GM12878 (cell line): ENCODE results near the gene DUSP18. TPM values are rescaled to one million over a fixed set of nuclear protein-coding genes. Genes with fewer than 3 reads are reported as not detected.

ENCODE experiments used
- ATAC-seq: fragments of 200-7000 bp; cut with Tn5 transposase; 3 replicates; pipeline ENCODE4 v1.9.1; 2020; ENCODE audit warnings: mild to moderate bottlenecking, moderate library complexity
- BruUV-seq: library from RNA; stranded (reverse); fragments of 400-500 nt; replicated peaks from 2 replicates; lab custom pipeline; 2021; lab: Mats Ljungman, UMichigan
- CTCF ChIA-PET: fragments of 300-600 bp; sonication (Branson Sonifier 250); formaldehyde crosslinking; extraction: SDS; loops from one replicate; lab custom pipeline; 2021; ENCODE audit warnings: inconsistent platforms; lab: Yijun Ruan, JAX
- POLR2A ChIA-PET: fragments of 350-600 bp; formaldehyde crosslinking; extraction: SDS; loops from one replicate; lab custom pipeline; 2021; ENCODE audit warnings: inconsistent platforms; lab: Charles Lee
- RAD21 ChIA-PET: fragments of 300-600 bp; sonication (Branson Sonifier 250); formaldehyde crosslinking; loops from one replicate; lab custom pipeline; 2023; ENCODE audit warnings: antibody characterized with exemption; ENCODE audit not compliant: unreplicated experiment; lab: Charles Lee
- SMC1A ChIA-PET: fragments of 300-600 bp; sonication (Branson Sonifier 250); formaldehyde crosslinking; loops from one replicate; lab custom pipeline; 2023; ENCODE audit not compliant: unreplicated experiment, uncharacterized antibody; lab: Charles Lee
- DNase-seq: peaks from one replicate; pipeline ENCODE4 v3.0.0-alpha.2; 2011; ENCODE audit warnings: low read depth, low spot score
- FAIRE-seq: peaks from 3 replicates; lab custom pipeline; 2011; peaks lifted over from hg19 to GRCh38; lab: Jason Lieb, UNC
- H2AFZ ChIP-seq: 2 replicates; pipeline ENCODE4 v1.6.0; 2011; ENCODE audit warnings: low read depth, low read length, control low read depth; ENCODE audit not compliant: control insufficient read depth
- H3K27ac ChIP-seq: 2 replicates; pipeline ENCODE4 v1.5.1; 2011; ENCODE audit warnings: control low read depth; ENCODE audit not compliant: control insufficient read depth, insufficient read depth
- H3K27me3 ChIP-seq, 2 experiments: replicated peaks in 1 of 2; 2 replicates each; pipeline versions ENCODE4 v1.6.0 to v1.6.1; 2011; ENCODE audit warnings: low read length in 1 of 2; ENCODE audit not compliant: control insufficient read depth in 2 of 2, insufficient read depth in 2 of 2
- H3K36me3 ChIP-seq, 2 experiments: 2 replicates each; pipeline ENCODE4 v1.5.1; 2011; ENCODE audit warnings: low read length in 1 of 2; ENCODE audit not compliant: control insufficient read depth in 2 of 2, insufficient read depth in 2 of 2
- H3K4me1 ChIP-seq: 2 replicates; pipeline ENCODE4 v1.6.1; 2011; ENCODE audit warnings: mild to moderate bottlenecking, low read length, moderate library complexity, mixed read lengths; ENCODE audit not compliant: control insufficient read depth, insufficient read depth
- H3K4me2 ChIP-seq: 2 replicates; pipeline ENCODE4 v1.6.0; 2011; ENCODE audit warnings: control low read depth; ENCODE audit not compliant: control insufficient read depth, insufficient read depth
- H3K4me3 ChIP-seq: fragments of 200-600 bp; sonication (generic); 2 replicates; pipeline ENCODE4 v1.5.1; 2016
- H3K79me2 ChIP-seq: 2 replicates; pipeline ENCODE4 v1.6.0; 2011; ENCODE audit warnings: low read length; ENCODE audit not compliant: control insufficient read depth, insufficient read depth
- H3K9ac ChIP-seq: 2 replicates; pipeline ENCODE4 v1.8.0; 2011; ENCODE audit warnings: low read length, control low read depth, mixed read lengths; ENCODE audit not compliant: control insufficient read depth, insufficient read depth
- H3K9me3 ChIP-seq: replicated peaks from 3 replicates; pipeline ENCODE4 v1.5.1; 2011; ENCODE audit warnings: mild to moderate bottlenecking, low read length; ENCODE audit not compliant: control insufficient read depth, insufficient read depth
- H4K20me1 ChIP-seq: 2 replicates; pipeline ENCODE4 v1.6.0; 2011; ENCODE audit not compliant: control insufficient read depth, insufficient read depth
- ATF3 ChIP-seq: IDR thresholded peaks from 2 replicates; pipeline ENCODE4 v1.6.1; 2011; ENCODE audit warnings: low read depth, mild to moderate bottlenecking, low read length, moderate library complexity, borderline replicate concordance; ENCODE audit errors: extremely low read depth
- CREB1 ChIP-seq: IDR thresholded peaks from 2 replicates; pipeline ENCODE4 v1.6.1; 2012; ENCODE audit warnings: low read depth, mild to moderate bottlenecking, inconsistent platforms
- DPF2 ChIP-seq: fragments of 450-650 bp; IDR thresholded peaks from 2 replicates; pipeline ENCODE4 v1.6.1; 2017; ENCODE audit warnings: mild to moderate bottlenecking
- MTA3 ChIP-seq: IDR thresholded peaks from 2 replicates; pipeline ENCODE4 v1.6.1; 2012; ENCODE audit warnings: low read length, inconsistent platforms, borderline replicate concordance
- NFXL1 ChIP-seq: fragments of 450-650 bp; IDR thresholded peaks from 2 replicates; pipeline ENCODE4 v1.6.1; 2017; ENCODE audit warnings: antibody characterized with exemption, mild to moderate bottlenecking, borderline replicate concordance
- PBX3 ChIP-seq: IDR thresholded peaks from 2 replicates; pipeline ENCODE4 v1.6.1; 2011; ENCODE audit warnings: mild to moderate bottlenecking, low read depth, low read length, moderate library complexity; ENCODE audit not compliant: insufficient replicate concordance
- REST ChIP-seq: IDR thresholded peaks from 2 replicates; pipeline ENCODE4 v1.6.1; 2012; ENCODE audit warnings: mild to moderate bottlenecking, low read depth, low read length
- SMAD1 ChIP-seq: fragments of 450-650 bp; IDR thresholded peaks from 2 replicates; pipeline ENCODE4 v1.6.1; 2018; ENCODE audit warnings: mild to moderate bottlenecking, low read depth; ENCODE audit not compliant: partially characterized antibody
- SMAD5 ChIP-seq: IDR thresholded peaks from 2 replicates; pipeline ENCODE4 v1.6.1; 2016; ENCODE audit warnings: antibody characterized with exemption, low read depth
- SP1 ChIP-seq: IDR thresholded peaks from one replicate; pipeline ENCODE4 v1.6.1; 2011; ENCODE audit warnings: low read depth, low read length
- SRF ChIP-seq, 2 experiments: IDR thresholded peaks; 2 replicates each; pipeline ENCODE4 v1.6.1; 2011; ENCODE audit warnings: low read depth in 2 of 2, low read length in 2 of 2, mild to moderate bottlenecking in 1 of 2, moderate library complexity in 1 of 2
- TBL1XR1 ChIP-seq: IDR thresholded peaks from 2 replicates; pipeline ENCODE4 v1.6.1; 2012; ENCODE audit warnings: low read depth, low read length, improper control_type of control experiment
- TCF3 ChIP-seq: IDR thresholded peaks from 2 replicates; pipeline ENCODE4 v1.6.1; 2012; ENCODE audit warnings: low read depth, mild to moderate bottlenecking, low read length, borderline replicate concordance; ENCODE audit not compliant: insufficient read depth
- ZBTB11 ChIP-seq: fragments of 450-650 bp; formaldehyde crosslinking; IDR thresholded peaks from 2 replicates; pipeline ENCODE4 v1.5.0; 2022; ENCODE audit warnings: mild to moderate bottlenecking, missing genetic modification characterization
- ZNF274 ChIP-seq: IDR thresholded peaks from one replicate; pipeline ENCODE4 v1.8.0; 2011; ENCODE audit not compliant: insufficient read length, insufficient read depth
- ZNF622 ChIP-seq: fragments of 450-650 bp; IDR thresholded peaks from 2 replicates; pipeline ENCODE4 v1.6.1; 2017; ENCODE audit warnings: mild to moderate bottlenecking, inconsistent platforms
- WGBS: methylation state at CpG from one replicate; pipeline ENCODE4 v1.1.6; 2016; ENCODE audit warnings: low lambda C conversion rate; ENCODE audit not compliant: insufficient replicate concordance, insufficient coverage; ENCODE audit errors: missing lambda C conversion rate; 5-methylcytosine and 5-hydroxymethylcytosine counted together
- in situ Hi-C: fragments of 300-500 bp; cut with MboI; formaldehyde crosslinking; loops from 9 replicates; pipeline ENCODE4 v1.14.3; 2018; ENCODE audit warnings: mixed read lengths
- intact Hi-C: fragments of 100-400 bp; cut with micrococcal nuclease; formaldehyde crosslinking; loops from one replicate; pipeline ENCODE4 v1.14.2; 2022; ENCODE audit not compliant: unreplicated experiment
- polyA plus RNA-seq, 11 experiments: library from polyadenylated mRNA; depleted of rRNA in 4 of 11; unstranded in 6 of 11; stranded (reverse) in 5 of 11; fragments of >200 nt; fragmentation: Nextera tagmentation in 4 of 11; fragmentation: Illumina TruSeq in 1 of 11; extraction: Ambion mirVana in 4 of 11; extraction: Trizol in 1 of 11; gene quantifications; 1 replicate in 1 of 11; 2 replicates in 10 of 11; pipeline versions ENCODE4 v1.2.1 to v1.2.3, GENCODE V29; 2011 to 2016; ENCODE audit warnings: inconsistent platforms in 2 of 11, missing spikeins in 2 of 11, low read depth in 1 of 11
- total RNA-seq, 4 experiments: library from RNA; depleted of rRNA in 3 of 4; stranded (reverse); fragments of >200 nt in 3 of 4; fragmentation: Illumina TruSeq in 1 of 4; extraction: Trizol in 1 of 4; gene quantifications; 2 replicates each; pipeline versions ENCODE4 v1.2.1 to v1.2.3, GENCODE V29; 2013 to 2021

DUSP18 gene
- total and polyA plus RNA-seq, 10 of the 15 experiments (the other 5 are each of a cell fraction or from before 2014, with no cell fraction given) = 1.9 to 11.9 (median 7.7) TPM

- TF ChIP-seq REST = no peak
- no peak for TF ChIP-seq ZNF274
- no peak for TF ChIP-seq TCF3
- TF ChIP-seq NFXL1 = no peak
- no peak for TF ChIP-seq ATF3
Observed at GRCh38 chr22:30701872-30702271, 34.2 kb upstream of the DUSP18 start (continued).

GRCh38 chr22:30697975-30698374, 30.3 kb upstream of the DUSP18 start:
- WGBS = 87% methylated on average over 7 of the region's 7 CpGs
- H3K27ac ChIP-seq = no peak overlapping the region
- H3K4me3 ChIP-seq = no peak overlapping the region
- no peak for DNase-seq
- BruUV-seq = no TSS peak
- SMC1A ChIA-PET = interaction anchor here (0.6 kb wide), 1 partner anchor 52 kb away, joined by 3 read pairs; no protein-coding TSS in a partner anchor
- intact Hi-C loops (no loop called here), in situ Hi-C loops (no loop called here)
- FAIRE-seq = no peak
- H3K4me1 ChIP-seq = no peaks in the 10 kb centered on the region; the same call in 1 of the 2 replicates
- CTCF ChIA-PET = interaction anchor here (1.0 kb wide), 1 partner anchor 64 kb away, joined by 4 read pairs; no protein-coding TSS in a partner anchor
- no peak overlapping the region for H3K9ac ChIP-seq
- ATAC-seq = no peak
- no peaks in the 10 kb centered on the region for H4K20me1 ChIP-seq
- no peaks in the 10 kb centered on the region for H3K79me2 ChIP-seq
- H3K9me3 ChIP-seq = no peaks in the 10 kb centered on the region
- RAD21 ChIA-PET = interaction anchor here (1.0 kb wide), 1 partner anchor 57 kb away, joined by 5 read pairs; no protein-coding TSS in a partner anchor
- no peaks in the 10 kb centered on the region; a peak in 1 of 4 replicates for H3K27me3 ChIP-seq
- H2AFZ ChIP-seq = no peak overlapping the region
- H3K4me2 ChIP-seq = no peak overlapping the region
- POLR2A ChIA-PET = no interaction called here
- no peaks in the 10 kb centered on the region for H3K36me3 ChIP-seq
- TF ChIP-seq ZNF622 (no peak), CREB1 (no peak), SMAD1 (no peak), DPF2 (no peak), PBX3 (no peak), TBL1XR1 (no peak), SRF (IDR thresholded peaks at IDR 0.05; ENCODE audit: low read depth in 2 of 2, low read length in 2 of 2) (no peak), ZBTB11 (CRISPR knock-in tag) (no peak), MTA3 (no peak), SP1 (no peak), SMAD5 (no peak)
